Measurements from ENCODE around the gene GTF3C5.
"Not testable (repeated sequence)": the region's sequence is repeated elsewhere in the genome, so short reads cannot be mapped to it uniquely, and the experiment has no call there.

The GTF3C5 gene

DNA sequence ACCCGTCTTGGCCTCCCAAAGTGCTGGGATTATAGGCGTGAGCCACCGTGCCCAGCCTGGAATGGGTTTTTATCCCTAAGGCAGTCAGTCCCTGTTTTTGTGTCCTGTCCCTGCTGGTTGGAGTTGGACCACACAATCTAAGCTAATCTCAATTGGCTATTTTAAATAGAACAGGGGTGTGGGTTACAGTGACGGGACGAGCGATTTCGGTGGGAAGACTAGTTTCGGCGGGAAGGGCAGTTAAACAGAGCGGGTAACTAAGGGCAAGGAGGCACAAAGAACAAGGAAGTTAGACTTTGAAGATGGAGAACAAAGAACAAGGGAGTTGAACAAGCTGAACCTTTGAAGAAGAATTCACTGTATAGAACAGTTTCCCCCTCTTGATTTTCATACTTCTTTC, 1.4 kb downstream of the GTF3C5 start:
- no peak for DNase-seq

DNA sequence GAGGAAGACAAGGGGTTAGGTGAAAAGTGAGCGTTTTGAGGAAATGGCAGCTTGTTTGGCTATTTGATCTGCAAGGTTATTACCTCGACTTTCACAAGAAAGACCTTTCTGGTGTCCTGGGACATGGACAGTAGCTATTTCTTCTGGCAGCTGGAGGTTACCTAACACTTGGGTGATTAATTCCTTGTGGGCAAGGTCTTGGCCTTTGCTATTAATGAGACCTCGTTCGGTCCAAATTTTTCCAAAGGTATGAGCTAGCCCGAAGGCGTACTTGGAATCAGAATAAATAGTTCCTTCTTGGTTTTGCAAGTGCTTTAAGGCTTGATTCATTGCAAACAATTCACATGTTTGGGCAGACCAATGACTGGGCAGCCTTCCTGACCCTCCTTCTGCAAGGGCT, 4.9 kb downstream of the GTF3C5 start:
- DNase-seq, result no peak

DNA sequence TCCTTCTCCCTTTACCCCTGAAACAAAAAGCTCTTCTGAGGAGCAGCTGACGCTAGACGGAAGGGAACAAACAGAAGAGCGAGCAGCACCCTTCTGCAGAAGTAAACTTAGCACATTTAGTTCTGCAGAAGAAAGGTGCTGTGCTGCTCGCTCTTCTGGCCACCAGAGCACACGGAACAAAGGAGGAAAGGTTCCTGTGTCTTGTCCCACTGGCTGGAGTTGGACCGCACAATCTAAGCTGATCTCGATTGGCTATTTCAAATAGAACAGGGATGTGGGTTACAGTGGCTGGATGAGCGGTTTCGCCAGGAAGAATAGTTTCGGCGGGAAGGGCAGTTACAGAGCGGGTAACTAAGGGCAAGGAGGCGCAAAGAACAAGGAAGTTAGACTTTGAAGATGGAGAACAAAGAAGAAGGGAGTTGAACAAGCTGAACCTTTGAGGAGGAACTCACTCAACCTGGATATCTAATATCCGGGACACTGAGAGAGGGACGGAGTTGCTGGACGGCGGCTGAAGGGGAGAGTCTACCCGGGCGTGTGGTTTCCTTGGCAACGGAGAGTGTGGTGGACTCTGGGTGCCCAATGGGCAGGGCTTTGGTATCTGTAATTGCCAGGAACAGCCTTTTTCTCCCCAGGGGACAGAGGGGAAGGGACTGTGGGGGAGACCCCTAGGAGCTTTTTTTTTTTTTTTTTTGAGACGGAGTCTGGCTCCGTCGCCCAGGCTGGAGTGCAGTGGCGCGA, 7.1 kb downstream of the GTF3C5 start:
- no peak for DNase-seq

DNA sequence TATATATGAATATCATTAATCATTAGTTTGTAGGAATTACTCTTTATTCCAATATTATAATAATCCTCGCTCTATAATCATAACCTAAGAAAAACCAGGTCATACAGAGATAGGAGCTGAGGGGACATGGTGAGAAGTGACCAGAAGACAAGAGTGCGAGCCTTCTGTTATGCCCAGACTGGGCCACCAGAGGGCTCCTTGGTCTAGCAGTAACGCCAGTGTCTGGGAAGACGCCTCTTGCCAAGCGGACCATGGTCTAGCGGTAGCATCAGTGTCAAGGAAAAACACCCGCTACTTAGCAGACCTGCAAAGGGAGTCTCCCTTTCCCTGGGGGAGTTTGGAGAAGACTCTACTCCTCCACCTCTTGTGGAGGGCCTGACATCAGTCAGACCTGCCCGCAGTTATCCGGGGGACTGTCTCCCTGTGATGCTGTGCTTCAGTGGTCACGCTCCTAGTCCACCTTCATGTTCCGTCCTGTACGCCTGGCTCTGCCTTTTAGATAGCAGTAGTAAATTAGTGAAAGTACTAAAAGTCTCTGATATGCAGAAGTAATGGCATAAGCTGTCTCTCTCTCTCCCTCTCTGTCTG, 10.2 kb downstream of the GTF3C5 start:
- not testable (repeated sequence) for DNase-seq

DNA sequence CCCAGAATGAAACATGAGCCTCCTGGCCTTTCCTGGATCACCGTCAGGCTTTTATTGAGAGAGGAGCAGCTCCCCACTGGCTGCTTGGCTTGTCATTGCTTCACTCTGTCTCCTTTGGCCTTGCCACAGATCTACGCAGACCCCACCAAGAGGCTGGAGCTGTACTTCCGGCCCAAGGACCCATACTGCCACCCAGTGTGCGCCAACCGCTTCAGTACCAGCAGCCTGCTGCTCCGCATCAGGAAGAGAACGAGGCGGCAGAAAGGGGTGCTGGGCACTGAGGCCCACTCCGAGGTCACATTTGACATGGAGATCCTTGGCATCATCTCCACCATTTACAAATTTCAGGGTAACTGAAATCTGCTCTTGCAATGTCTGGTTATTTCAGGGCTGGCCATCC, 11.2 kb downstream of the GTF3C5 start:
- DNase-seq, result no peak

DNA sequence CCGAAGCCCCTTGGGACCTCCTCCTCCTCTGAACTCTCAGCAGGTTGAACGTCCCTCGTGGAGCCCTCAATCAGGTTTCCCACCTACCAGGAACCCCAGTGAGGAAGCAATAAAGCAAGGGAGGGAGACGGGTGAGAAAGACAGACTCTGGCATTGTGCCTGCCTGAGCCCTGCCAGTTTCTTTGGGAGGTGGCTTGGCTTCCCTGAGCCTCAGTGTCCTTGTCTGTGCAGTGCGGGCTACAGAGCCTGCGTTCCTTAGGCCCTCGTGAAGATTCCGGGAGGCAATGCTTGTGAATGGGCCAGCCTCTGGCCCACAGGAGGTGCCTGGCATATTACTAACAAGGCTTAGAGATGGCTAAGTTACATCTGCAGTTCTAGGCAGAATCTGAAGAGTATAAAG, 11.9 kb downstream of the GTF3C5 start:
- no peak for DNase-seq

DNA sequence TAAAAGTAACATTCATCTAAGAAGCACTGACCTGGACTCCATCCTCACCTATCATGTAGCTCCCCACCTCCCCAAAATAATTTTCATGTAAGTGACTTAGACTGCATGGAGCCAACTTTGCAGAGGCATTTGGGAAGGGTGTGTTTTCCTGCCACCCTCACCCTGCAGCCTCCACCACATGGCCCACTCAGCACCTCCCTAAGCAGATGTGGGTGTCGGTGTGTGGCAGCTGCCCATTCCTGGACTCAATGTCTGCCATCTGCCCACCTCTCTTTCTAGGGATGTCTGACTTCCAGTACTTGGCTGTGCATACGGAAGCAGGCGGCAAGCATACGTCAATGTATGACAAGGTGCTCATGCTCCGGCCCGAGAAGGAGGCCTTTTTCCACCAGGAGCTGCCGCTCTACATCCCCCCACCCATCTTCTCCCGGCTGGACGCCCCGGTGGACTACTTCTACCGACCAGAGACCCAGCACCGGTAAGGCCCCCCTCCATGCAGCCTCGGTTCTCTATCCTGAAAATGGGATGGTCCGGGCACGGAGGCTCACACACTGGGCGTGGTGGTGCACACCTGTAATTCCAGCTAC, 12.7 kb downstream of the GTF3C5 start:
- no peak for DNase-seq

DNA sequence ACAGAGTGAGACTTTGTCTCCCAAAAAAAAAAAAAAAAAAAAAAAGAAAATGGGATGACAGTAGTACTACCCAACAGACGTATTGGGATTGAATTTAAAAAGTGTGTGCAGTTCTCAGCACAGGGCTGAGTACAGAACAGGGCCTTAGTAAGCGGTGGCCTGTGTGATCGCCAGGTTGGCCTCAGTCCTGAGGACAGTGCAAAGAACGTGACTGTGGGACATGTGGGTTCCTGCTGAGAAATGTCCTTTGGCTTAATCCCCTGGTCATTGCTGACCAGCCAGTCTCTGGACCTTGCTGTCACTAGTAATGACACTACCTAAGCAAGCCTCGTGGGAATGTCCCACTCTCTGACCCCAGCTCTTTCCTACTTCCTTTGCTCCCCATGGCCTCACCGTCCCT, 13.3 kb downstream of the GTF3C5 start:
- no peak for DNase-seq

DNA sequence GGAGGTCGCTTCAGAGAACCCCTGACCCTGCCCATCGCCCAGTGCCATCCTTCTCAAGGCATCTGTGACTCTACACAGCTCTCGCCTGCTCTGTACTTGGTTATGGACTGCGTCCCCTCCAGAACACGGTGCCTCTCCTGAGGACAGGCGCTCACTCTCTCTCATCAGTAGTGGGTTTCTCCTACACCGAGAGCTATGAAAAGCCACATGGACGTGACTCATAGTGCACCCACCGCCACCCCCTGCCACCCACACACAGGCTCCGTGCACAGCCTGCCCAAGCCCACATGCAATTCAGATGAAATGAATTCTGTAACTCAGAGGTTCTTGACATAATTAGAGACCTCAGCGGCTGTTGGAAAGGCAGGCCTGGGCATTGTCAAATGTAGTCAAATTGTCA, 13.9 kb downstream of the GTF3C5 start:
- no peak for DNase-seq

DNA sequence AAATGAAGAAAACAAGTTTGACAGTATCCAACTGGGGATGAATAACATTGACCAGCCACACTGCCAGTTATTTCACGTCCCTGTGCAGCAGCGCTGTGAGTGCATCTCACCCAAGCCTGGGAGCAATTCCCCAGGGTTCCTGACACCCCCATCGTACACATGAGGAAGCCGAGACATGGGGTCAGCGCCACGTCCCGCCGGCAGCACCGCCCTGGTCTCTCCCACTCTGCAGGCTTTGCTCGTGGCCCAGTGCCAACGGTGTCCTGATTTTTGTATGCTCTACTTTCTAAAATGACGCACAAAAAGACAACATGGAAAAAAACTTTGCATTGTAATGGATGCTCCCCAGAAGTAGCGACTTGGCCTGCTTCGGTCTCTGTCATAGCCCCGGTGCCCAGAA, 14.3 kb downstream of the GTF3C5 start:
- DNase-seq, result no peak

DNA sequence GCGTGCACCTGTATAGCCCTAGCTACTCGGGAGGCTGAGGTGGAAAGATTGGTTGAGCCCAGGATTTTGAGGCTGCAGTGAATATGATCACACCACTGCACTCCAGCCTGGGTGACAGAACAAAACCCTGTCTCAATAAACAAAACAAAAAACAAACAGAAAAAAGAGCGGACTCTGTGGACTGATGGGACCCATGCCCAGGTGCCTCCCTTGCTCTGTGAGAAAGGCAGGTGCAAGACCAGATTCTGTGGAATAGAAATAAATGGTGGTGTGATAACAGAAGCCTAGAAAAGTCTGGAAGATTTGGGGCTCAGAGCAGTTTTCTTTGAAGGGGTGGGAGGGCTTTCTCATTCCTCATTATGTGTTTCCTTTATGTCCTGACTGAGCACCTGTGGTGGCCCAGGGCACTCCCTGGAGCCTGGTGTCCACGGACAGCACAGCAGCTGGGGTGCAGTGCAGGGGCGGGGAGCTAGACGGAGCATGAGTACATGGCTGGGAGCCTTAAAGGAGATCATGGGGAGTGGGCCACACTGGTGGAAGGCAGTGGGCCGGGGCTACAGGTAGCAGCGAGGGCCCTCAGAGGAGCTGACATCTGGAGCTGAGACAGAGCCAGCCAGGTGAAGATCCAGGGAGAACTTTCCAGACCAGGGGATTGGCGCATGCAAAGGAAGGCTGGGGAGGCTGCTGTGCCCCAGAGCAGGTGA, 15.6 kb downstream of the GTF3C5 start:
- DNase-seq, result no peak

DNA sequence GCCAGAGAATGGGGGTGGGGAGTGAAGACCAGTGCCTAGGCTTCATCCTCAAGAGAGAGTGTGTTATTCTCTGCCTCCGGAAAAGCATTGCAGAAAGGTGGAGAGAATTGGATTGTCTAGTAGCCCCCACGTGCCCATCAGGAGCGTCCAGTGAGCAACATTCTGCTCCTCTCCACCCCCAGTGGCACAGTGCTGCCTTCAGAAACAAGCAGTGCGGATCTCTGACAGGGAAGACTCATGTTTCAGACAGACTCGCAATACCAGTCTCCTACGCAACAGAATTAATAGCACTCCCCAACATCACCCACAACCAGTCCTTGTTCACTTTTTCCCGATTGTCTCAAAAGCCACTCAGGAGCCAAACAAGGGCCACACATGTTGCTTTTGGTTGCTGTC, 16.1 kb downstream of the GTF3C5 start:
- no peak for DNase-seq

DNA sequence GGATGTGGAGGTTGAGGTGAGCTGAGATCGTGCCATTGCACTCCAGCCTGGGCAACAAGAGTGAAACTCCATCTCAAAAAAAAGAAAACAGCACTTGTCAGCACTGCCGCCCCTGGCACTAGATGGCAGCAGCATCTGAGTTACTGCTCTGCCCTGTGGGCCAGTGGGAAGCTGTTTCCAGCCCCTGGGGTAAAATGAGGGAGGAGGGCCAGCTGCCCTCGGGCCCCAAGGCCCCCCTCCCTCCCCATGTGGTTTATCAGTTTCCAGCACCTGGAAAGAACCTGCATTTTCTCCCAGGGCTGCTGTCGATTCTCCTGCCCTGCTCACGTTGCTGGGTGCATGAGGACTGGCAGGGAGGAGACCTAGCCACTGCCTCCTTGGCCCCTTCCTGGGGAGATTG, 17.8 kb downstream of the GTF3C5 start:
- no peak for DNase-seq

DNA sequence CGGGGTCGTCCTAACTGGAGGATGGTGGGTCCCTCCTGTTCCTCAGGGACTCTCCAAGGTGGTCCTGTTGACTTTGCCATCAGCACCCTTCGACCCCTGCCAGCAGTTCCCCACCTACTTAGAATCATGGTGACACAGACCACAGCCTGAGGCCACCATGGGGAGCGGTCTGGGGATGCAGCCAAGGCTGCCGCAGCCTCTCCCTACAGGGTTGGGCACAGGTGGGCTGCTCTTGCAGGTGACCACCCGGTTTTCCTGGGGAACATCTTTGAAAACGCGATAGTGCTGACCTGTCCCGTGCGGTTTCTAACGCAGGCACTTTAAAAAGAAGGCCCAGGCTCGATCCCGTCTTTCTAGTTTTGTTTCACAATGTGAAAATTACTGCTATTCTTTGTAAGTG, 18.2 kb downstream of the GTF3C5 start:
- DNase-seq, result no peak

DNA sequence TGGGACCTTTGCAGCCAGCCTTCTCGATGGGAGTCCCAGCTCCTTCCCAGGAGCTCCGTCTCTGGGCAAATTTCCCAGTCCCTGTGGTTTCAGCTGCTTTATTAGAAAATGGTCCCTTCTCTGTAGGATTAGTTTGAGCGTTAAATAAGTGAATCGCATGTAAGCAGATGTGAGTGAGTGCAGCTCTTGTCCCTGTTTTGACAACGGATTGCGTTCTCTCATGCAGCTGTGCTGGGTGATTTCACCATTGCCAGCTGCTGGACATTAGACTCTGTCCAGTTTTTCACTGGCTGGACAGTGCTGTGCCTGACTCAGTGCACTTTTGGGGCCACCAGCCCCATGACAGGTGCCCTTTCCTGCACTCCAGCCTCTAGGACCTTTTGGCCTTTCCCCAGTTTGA, 19.3 kb downstream of the GTF3C5 start:
- DNase-seq, result no peak

DNA sequence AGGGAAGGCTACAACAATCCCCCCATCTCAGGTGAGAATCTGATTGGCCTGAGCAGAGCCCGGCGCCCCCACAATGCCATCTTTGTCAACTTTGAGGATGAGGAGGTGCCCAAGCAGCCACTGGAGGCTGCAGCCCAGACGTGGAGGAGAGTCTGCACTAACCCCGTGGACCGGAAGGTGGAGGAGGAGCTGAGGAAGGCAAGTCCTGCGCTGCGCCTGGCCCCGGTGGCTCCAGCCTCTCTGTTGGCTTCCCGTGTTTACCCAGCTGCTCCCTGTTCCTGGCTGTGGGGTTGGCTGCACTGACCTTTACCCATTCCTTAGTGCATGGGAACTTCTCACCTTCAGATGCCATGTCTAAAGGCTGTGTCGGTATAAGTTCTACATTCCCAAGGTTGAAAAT, 20.0 kb downstream of the GTF3C5 start:
- DNase-seq, result no peak

DNA sequence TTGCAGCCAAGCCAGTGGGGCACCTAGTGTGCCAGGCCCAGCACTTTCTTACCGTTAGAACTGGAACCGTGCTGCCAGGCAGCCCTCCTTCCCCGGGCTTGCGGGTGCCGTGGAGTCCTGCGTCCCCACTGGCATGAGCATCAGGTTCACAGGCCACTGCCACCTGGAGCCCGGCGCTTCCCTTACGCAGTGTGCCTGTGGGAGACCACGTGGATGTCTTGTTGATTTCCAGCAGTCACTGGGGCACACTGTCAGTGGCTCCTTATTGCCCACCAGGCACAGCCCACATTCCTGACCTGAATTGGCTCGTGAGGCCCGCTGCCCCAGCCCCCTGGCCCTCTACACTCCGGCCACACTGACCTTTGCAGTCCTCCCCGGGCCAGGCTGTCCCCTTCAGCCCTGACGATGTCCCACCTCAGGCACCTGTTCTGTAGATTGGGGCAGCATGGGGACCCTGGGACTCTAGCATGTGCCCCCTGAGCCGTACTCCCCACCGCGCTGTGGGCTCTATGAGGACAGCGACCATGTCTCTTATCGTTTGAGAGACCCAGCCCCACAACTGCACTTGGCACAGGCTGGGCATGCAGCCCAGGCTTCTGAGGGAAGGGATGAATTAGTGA, 20.6 kb downstream of the GTF3C5 start:
- DNase-seq, result no peak

DNA sequence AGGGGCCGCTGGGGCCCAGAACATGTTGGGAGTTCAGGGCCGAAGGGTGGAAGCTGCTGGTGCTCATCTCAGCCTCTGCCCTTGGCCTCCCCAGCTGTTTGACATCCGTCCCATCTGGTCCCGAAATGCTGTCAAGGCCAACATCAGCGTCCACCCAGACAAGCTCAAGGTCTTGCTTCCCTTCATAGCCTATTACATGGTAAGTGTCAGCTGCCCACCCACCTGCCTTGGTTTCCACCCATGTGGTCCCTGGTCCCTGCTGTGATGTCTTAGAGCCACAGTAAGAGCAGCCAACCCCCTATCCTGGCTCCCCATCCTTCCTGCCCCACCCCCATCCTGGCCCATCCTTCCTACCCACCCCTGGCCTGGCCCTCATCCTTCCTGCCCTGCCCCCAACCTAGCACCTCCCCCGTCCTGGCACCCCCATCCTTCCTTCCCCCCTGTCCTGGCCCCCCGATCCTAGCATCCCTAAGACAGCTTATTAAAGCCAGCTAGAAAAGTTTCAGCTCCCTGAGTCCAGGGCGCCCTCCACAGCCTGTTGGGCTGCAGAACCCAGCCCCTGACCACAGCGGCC, 21.3 kb downstream of the GTF3C5 start:
- no peak for DNase-seq

DNA sequence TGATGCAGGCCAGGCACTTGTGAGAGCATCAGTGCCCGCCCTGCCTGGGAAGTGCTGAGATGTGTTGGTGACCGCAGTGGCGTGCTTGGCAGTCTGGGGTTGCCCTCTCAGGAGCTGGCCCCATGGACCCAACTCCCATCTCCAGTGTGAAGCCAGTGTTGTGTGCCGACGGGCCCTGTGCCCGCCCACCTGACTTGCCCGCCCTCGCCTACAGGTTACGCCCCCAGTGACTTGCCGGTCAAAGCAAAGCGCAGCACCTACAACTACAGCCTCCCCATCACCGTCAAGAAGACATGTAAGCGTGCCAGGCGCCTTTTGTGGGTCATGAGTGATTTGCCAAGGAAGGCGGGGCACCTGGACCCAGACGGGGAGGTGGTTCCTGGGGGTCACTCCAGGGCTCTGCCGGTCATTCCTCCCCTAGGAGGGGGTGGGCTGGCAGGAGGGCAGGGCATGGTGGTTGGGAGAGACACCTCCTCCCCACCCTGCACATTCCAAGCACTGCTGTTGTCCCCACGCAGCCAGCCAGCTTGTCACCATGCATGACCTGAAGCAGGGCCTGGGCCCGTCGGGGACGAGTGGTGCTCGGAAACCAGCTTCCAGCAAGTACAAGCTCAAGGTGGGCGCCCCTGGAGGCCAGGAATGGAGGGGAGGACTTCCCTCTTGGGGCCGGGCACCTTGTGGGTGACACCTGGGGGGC, 23.5 kb downstream of the GTF3C5 start:
- no peak for DNase-seq

DNA sequence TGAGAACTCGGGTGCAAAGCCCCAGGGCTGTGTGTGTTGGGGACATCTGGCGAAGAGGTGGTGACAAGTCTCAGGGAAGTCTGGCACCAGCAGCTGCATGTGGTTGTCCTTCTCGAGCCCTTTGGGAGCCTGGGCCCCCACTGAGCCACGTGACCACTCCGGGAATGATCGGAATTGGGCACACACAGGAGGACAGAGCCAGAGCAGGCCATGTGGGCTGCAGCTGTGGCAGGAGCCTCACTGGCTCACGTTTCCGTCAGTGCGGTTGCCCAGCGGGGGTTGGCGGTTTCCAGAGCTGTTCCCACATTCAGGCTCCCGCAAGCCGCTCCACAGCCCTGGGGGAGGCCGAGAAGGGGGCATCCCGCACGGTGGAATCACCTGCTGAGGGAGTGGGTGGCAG, 24.2 kb downstream of the GTF3C5 start:
- peak; percentile 80 for DNase-seq

DNA sequence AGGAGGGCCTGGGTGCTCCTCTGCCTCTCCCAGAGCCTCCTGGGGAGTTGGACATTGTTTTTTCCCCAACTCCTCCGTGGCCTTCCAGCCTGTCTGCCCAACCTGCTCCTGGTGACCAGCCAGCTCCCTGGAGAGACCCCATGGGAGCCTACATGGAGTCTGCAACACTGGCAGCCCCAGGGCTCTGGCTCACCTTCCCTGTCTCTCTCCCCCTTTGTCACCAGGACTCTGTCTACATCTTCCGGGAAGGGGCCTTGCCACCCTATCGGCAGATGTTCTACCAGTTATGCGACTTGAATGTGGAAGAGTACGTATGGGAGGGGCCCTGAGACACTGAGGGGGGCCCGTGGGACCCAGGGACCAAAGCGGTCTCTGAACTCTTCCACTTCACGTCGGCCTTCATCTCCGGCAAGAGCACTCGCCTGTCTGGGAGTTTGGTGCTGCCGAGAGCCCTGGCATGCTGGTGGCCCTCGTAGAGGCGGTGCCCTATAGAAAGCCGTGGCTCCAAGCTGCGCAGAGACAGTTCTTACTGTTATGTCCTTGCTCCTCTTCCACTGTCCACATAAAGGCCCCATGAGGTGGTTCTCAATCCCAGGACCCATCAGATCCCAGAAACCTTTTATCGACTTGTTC, 25.1 kb downstream of the GTF3C5 start:
- no peak for DNase-seq

DNA sequence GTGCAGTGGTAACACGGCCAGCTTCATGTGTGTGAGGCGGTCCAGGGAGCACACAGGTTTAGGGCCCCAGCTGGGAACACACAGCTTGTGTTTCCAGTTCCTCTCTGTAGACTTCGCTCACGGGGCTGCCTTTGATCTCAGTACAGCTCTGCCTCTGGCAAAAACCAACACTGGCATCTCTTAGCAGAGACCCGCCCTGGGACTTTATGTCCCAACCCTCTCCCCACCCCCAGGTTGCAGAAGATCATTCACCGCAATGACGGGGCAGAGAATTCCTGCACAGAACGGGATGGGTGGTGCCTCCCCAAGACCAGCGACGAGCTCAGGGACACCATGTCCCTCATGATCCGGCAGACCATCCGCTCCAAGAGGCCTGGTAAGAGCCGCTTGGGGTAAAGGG, 25.7 kb downstream of the GTF3C5 start:
- DNase-seq, result no peak
